ENCODE measurements around the gene SCARF1.

The SCARF1 gene

GRCh38 chr17:1597861-1598342 is 47.6 kb downstream of the SCARF1 start:
- no peak for DNase-seq (ENCODE audit: low spot score)

GRCh38 chr17:1593630-1593931 is 52.0 kb downstream of the SCARF1 start:
- no peak for DNase-seq (ENCODE audit: low spot score)

GRCh38 chr17:1592751-1593629 is 52.5 kb downstream of the SCARF1 start:
- no peak for DNase-seq (ENCODE audit: low spot score)

GRCh38 chr17:1591474-1592090 is 54.0 kb downstream of the SCARF1 start:
- no peak for DNase-seq (ENCODE audit: low spot score)

- DNase-seq (ENCODE audit: low spot score) = no peak
These were observed 54.6 kb downstream of the SCARF1 start for GRCh38 chr17:1590747-1591473.

- DNase-seq (ENCODE audit: low spot score) = no peak
These were observed 55.3 kb downstream of the SCARF1 start for GRCh38 chr17:1590029-1590746.

- DNase-seq (ENCODE audit: low spot score) = no peak
These were observed 56.5 kb downstream of the SCARF1 start for GRCh38 chr17:1588821-1589585.

- no peak for DNase-seq (ENCODE audit: low spot score)
These were observed 61.4 kb downstream of the SCARF1 start for GRCh38 chr17:1584167-1584566.
